ENCODE results near the gene BRMS1.

The BRMS1 gene

GRCh38 chr11:66297610-66298009, 47.3 kb downstream of the BRMS1 start:
- no peak for DNase-seq

DNA sequence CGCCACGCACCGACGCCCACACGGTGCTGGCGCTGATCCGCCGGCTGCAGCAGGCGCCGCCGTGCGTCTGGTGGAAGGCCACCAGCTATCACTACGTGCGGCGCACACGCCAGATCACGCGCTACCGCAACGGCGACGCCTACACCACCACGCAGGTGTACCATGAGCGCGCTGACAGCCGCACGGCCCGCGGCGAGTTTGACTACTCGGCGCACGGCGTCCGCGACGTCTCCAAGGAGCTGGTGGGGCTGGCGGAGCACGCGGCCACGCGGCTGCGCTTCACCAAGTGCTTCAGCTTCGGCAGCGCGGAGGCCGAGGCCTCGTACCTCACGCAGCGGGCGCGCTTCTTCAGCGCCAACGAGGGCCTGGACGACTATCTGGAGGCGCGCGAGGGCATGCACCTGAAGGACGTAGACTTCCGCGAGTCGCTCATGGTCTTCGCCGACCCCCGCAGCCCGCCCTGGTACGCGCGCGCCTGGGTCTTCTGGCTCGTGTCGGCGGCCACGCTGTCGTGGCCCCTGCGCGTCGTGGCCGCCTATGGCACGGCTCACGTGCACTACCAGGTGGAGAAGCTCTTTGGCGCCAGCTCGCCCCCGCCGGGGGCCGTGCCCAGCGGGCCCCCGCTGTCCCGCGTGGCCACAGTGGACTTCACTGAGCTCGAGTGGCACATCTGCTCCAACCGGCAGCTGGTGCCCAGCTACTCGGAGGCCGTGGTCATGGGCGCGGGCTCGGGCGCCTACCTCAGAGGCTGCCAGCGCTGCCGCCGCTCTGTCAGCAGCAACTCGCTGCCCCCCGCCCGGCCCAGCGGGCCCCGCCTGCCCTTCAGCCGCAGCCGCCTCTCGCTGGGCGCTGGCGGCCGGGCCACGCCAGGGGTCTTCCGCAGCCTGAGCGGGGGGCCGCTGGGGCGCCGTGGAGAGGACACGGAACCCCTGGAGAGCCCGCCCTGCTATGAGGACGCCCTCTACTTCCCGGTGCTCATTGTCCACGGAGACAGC, 50.0 kb downstream of the BRMS1 start:
- no peak for DNase-seq

DNA sequence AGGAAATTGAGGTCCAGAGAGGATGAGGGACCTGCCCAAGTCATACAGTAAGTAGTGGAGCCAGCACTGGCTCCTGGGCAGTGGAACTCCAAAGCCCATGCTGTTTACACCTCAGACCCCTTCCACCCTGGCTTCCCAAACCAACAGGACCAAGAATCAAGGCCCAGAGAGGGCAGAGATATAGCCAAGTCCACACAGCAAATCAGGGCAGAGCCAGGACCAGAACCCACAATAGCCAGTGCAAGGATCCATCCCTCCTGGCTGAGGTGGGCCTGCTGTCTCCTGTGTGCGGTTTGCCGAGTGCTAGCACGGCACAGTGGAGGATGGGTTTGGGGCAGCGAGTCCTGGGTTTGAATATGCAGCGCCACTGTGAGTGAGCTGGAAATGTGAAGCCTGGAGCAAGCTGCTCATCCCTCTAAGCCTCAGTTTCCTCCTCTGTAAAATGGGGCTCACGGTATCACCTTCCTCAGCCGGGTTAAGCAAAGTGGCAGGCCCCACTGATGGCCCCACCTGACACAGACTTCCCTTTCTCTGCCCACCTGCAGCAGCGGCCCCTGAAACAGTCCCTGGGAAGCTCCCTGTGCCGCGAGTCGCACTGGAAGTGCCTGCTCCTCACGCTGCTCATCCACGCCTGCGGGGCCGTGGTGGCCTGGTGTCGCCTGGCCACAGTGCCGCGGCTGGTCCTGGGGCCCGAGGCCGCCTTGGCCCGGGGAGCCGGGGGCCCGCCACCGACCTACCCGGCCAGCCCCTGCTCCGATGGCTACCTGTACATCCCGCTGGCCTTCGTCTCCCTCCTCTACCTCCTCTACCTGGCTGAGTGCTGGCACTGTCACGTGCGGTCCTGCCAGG, 50.9 kb downstream of the BRMS1 start:
- no peak for DNase-seq

- DNase-seq: no peak
Measured at GRCh38 chr11:66293352-66293751, 51.6 kb downstream of the BRMS1 start.

GRCh38 chr11:66292543-66293332, 52.2 kb downstream of the BRMS1 start:
- no peak for DNase-seq

DNA sequence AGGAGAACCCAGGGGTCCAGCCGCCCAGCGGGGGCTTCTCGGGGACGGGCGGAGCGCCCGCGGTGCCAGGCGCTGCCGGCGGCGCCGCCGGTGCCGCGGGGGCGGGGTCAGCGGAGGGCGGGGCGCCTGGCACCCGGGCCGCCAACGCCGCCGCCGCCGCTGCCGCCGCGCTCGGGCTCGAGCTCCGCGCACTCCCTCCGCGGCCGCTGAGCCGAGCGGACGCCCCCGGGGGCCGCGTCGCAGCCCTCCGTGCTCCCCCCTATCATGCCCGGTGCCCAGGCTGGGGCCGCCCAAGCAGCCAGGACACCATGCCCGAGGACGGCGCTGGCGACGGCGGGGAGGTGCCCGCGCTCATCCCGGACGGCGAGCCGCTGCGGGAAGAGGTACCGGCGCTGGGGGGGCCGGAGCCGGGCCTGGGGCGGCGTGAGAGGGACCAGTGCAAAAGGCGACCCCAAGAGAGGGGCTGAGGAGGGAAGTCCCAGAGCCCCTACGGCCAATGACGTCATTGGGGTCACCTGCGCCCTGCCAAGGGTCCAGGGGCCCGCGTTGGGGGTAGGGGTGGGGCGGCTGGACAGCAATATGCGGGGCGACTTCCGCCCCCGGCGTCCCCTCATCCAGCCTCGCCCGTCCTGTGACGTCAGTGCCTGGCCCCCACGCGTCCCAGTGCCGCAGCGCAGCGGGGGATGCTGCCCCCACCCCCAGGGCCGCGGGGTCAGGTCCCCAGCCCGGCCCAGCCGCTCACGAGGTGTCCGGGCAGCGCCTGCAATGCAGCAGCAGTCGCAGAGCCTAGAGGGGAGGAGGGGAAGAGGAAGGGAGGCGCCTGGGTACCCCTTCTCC, 53.0 kb downstream of the BRMS1 start, which contains the start of gene TMEM151A:
Gene TMEM151A, plus strand, starts transcription at position 189 of the 837 bp plus-strand sequence. Its CDS starts 120 bp downstream, at position 309.
- DNase-seq: no peak

- no peak for DNase-seq
Measured at GRCh38 chr11:66291303-66291705, 53.6 kb downstream of the BRMS1 start.

- DNase-seq: no peak
Measured at GRCh38 chr11:66290330-66290621, 54.6 kb downstream of the BRMS1 start.

- DNase-seq: no peak
Measured at GRCh38 chr11:66289548-66290329, 55.2 kb downstream of the BRMS1 start.

DNA sequence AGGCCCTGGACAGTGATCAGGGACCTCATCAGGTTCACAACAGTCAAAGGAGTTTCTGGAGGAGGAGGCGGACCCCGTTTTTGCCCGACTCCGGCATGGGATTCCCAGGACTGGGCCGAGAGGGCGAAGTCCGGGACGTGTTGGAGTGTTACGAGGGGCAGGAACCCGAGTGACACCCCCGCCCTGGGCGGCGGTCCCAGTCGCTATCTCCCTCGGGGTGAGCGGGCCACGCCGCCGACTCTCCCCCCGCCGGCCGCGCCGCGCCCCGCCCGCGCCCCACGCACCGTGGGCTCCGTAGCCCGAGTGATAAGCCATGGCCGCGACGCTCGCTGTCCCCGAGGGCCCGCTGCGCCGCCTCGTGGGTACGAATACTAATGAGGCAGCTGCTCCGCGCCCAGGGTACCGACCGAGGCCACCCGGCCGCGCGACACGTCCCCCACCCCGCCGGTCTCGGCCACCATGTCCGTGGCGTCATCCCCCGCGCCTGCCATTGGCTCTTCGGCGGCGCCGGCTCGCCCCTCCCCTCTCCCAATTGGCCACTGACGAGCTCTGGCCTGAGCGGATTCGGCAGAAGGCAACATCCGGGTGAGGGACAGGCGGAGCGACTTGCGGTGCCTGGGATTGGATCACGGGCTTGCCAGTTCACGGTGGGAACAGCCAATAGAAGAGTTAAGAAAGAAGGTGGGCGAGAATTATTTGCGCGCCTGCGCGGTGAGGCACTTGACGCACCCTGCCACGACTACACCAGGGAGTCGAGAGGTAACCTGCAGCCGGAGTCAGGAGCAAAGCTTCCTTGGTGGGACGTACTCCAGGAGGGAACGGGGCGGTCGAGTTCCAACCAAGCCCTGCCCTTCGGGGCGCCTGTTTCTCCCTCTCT, 56.0 kb downstream of the BRMS1 start, which contains the start of gene YIF1A:
Gene YIF1A, minus strand, starts transcription at position 473 of the 877 bp plus-strand sequence. Its CDS starts 158 bp downstream, at position 315.
- DNase-seq: peak; percentile 96

- no peak for DNase-seq
Measured at GRCh38 chr11:66287889-66288670, 56.8 kb downstream of the BRMS1 start.
